GM23338 (cell line): ENCODE measurements around the gene GRPR.

Experiments used
- CREB1 ChIP-seq: fragments of 250-450 bp; sonication (Bioruptor Pico); IDR thresholded peaks from 2 replicates; pipeline ENCODE4 v1.5.0; 2020; ENCODE audit warnings: low read depth, mild to moderate bottlenecking, moderate library complexity
- EZH2 ChIP-seq: fragments of 200-600 bp; sonication (generic); IDR thresholded peaks from one replicate; pipeline ENCODE4 v1.8.0; 2017; ENCODE audit warnings: antibody characterized with exemption, mild to moderate bottlenecking, low read depth; ENCODE audit not compliant: unreplicated experiment
- EZH2phosphoT487 ChIP-seq: fragments of 200-600 bp; sonication (generic); IDR thresholded peaks from one replicate; pipeline ENCODE4 v1.8.1; 2018; ENCODE audit warnings: antibody characterized with exemption; ENCODE audit not compliant: unreplicated experiment
- POLR2AphosphoS5 ChIP-seq: IDR thresholded peaks from 2 replicates; pipeline ENCODE4 v1.6.1; 2016; ENCODE audit warnings: antibody characterized with exemption, low read depth
- TF ChIP-seq, protein P1 (sequence below), 2 experiments: fragments of 200-600 bp in 1 of 2; sonication (generic) in 1 of 2; conservative IDR thresholded peaks; 2 replicates each; pipeline versions ENCODE4 v1.5.1 to v1.6.1; 2016 to 2017; ENCODE audit warnings: antibody characterized with exemption in 2 of 2, low read depth in 2 of 2, mild to moderate bottlenecking in 2 of 2, moderate library complexity in 1 of 2

DNA sequence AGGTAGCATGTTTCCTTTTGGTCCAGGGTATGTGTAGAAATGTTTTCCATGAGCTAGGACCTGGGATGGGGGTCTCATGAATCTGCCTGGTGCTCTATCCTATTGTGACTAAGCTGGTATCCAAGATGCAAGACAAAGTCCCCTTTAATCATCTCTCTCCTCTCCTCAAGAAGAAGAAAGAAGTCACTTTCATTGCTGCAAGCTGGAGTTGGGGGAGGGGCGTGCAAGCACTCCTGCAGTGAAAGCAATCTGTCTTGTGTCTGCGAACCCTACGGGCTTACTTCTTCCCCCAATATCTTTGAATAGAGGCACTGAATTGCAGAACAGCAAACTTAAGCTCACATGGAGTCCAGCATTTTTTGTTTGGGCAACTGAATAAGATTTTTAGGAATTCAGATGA is 27.2 kb upstream of the GRPR start:
- TF ChIP-seq, protein P1, sequence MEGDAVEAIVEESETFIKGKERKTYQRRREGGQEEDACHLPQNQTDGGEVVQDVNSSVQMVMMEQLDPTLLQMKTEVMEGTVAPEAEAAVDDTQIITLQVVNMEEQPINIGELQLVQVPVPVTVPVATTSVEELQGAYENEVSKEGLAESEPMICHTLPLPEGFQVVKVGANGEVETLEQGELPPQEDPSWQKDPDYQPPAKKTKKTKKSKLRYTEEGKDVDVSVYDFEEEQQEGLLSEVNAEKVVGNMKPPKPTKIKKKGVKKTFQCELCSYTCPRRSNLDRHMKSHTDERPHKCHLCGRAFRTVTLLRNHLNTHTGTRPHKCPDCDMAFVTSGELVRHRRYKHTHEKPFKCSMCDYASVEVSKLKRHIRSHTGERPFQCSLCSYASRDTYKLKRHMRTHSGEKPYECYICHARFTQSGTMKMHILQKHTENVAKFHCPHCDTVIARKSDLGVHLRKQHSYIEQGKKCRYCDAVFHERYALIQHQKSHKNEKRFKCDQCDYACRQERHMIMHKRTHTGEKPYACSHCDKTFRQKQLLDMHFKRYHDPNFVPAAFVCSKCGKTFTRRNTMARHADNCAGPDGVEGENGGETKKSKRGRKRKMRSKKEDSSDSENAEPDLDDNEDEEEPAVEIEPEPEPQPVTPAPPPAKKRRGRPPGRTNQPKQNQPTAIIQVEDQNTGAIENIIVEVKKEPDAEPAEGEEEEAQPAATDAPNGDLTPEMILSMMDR (conservative IDR thresholded peaks at IDR 0.05; ENCODE audit: low read depth in 2 of 2) = no peak
- TF ChIP-seq EZH2 = no peak
- TF ChIP-seq POLR2AphosphoS5 = no peak
- no peak for TF ChIP-seq CREB1
- TF ChIP-seq EZH2phosphoT487 = no peak
